ENCODE measurements around the gene AMOTL1.

AMOTL1 gene

DNA sequence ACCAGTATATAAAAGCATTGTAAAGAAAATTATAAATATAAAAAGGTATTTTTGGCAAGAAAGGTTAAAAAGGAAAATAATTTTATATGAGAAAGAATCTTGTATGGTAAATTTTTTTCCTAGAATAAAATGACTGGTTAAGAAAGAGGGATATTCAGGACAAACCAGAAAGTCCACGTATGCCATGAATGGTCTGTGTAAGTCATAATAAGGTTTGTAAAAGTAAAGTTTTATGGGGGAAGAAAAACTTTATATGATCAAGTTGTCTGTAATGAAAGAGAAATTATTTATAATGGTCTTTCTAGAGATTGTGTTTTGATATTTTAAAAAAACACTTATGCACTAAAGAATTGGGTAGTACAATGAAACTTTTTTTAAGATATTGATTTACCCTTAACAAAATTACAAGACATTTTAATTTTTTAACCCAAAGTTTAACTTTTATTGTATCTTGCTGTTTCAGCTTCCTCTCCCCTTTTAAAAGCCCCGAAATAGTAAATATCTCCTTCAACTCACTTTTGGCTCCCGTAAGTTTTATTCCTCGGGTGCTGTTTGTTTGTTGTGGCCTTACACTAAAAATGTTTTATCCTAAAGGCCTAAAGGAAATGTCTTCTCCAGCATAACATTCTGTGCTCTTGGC is 47.7 kb downstream of the AMOTL1 start:
- DNase-seq (ENCODE audit: low read depth in 1 of 2, low spot score in 1 of 2): no peak

DNA sequence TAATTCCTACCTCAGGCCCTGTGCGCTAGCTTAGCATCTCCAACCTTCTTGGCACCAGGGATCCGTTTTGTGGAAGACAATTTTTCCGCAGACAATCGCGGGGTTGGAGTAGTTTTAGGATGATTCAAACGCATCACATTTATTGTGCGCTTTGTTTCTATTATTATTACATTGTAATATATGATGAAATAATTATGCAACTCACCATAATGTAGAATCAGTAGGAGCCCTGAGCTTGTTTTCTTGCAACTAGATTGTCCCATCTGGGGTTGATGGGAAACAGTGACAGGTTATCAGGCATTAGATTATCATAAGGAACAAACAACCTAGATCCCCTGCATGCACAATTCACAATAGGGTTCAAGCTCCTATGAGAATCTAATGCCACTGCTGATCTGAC is 52.3 kb downstream of the AMOTL1 start:
- no peak for DNase-seq (ENCODE audit: low read depth in 1 of 2, low spot score in 1 of 2)

DNA sequence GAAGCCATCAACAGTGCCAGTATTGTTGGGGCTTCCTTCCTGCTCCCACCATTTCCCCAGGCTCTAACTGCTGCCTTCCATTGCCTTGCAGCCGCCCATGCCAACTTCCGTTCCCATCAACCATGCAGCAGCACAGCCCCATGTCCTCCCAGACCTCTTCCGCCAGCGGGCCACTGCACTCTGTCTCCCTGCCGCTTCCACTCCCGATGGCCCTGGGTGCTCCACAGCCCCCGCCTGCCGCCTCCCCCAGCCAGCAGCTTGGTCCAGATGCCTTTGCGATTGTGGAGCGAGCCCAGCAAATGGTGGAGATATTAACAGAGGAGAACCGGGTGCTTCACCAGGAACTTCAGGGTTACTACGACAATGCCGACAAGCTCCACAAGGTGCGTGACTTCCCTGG is 53.3 kb downstream of the AMOTL1 start:
- no peak for DNase-seq (ENCODE audit: low read depth in 1 of 2, low spot score in 1 of 2)

DNA sequence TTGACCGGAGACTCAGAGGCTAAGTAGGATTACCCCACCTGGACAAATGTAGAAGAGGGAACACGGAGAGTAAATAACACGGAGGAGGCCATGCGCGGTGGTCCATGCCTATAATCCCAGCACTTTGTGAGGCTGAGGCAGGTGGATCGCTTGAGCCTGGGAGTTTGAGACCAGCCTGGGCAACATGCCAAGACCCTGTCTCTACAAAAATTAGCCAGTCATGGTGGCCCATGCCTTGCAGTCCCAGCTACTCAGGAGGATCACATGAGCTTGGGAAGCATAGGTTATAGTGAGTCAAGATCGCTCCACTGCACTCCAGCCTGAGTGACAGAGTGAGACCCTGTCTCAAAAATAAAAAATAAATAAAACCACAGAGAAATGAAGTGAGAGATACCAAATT is 53.9 kb downstream of the AMOTL1 start:
- no peak for DNase-seq (ENCODE audit: low read depth in 1 of 2, low spot score in 1 of 2)

DNA sequence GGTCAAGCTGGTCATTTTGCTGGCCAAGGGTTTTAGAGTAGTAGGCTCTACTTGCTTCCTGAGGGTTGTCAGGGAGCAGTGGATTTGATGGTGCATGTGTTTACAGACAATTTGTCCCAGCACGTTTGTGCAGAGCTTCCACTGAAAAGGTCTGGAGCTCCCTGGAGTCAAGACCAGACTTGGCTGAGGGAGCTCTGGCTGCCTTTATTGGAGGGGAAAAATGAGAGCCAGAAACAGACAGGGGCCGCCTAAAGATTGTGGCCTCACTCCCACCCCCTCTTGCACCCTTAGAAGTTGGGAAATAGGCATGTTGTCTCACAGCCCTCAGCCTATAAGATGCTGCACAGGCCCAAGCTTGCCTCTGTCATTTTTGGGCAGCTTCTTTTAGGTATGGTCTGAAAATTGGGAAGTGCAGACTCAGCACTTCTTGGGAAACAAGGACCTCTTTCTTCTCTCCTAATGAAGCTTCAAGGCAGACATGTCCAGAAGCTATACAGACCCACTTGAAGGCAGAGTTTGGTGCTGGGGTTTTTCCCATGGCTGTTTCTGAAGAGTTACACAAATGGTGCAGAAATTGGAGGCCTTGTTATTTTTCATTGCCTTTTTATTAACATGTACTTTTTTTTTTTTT is 55.1 kb downstream of the AMOTL1 start:
- DNase-seq (ENCODE audit: low read depth in 1 of 2, low spot score in 1 of 2): no peak

DNA sequence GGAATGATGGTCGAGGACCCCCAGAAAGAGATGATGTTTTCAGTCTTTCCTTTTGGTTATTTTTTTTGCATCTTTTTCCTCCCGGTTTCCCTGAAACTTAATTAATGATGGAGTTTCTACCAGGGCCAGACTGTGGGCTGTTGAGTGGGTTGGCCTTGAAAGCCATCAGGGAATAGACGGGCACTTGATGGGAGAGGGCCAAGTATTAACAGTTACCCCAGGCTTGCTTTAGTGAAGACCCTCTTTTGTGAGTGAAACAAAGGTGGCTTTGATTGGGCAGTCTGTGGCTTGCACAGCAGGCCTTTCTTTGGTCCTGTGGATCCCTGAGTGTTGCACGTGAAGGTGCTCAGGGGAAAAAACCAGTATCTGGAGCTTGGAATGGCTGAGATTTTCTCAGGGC is 56.9 kb downstream of the AMOTL1 start:
- no peak for DNase-seq (ENCODE audit: low read depth in 1 of 2, low spot score in 1 of 2)

DNA sequence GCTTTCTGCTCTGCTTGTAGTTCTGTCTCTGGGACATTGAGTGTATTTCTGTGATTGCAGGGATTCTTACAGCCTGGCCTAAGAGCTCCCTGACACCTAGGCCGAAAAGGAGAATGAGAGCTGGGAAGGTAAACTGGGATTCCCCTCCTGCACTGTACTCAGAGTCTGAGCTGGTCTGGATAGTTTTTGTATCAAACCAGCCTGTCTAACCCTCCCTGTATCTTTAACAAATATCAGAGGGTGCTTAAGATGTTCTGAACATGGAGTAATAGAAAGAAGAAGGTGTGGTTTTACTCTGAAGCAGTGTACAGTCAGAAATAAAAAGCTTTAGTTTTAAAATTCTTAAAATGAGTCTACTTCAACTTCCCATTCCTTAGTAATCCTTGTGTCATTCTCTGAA is 57.3 kb downstream of the AMOTL1 start:
- no peak for DNase-seq (ENCODE audit: low read depth in 1 of 2, low spot score in 1 of 2)

DNA sequence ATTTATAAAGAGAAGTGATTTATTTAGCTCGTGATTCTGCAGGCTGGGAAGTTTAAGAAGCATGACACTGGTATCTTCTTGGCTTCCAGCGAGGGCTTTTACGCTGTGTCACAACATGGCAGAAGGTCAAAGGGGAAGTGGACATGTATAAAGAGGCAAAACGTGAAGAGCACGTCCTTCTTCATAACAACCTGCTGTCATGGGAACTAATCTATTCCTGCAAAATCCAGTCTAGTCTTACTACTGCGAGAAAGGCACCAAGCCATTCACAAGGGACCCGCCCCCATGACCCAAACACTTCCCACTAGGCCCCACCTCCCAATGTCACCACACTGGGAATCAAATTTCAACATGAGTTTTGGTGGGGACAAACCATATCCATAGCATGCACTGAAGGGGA is 58.3 kb downstream of the AMOTL1 start:
- no peak for DNase-seq (ENCODE audit: low read depth in 1 of 2, low spot score in 1 of 2)

DNA sequence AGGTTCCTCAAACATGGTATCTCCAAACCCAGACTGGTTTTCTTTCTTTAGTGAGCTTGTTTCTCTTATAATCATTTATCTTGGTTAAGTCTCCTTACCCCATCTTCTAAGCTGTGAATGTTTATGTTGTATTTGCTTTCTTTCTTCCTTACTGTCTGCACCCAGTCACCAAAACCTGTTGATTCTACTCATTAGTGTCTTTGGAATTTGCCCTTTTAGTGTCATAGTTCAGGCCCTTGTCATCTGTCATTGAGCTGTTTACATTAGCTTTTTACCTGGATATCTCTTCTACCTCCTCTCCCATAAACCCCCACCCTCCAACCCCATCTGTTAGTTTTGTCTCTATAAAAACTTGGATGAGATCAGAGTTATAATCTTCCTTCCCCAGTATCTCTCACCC is 59.9 kb downstream of the AMOTL1 start:
- no peak for DNase-seq (ENCODE audit: low read depth in 1 of 2, low spot score in 1 of 2)

DNA sequence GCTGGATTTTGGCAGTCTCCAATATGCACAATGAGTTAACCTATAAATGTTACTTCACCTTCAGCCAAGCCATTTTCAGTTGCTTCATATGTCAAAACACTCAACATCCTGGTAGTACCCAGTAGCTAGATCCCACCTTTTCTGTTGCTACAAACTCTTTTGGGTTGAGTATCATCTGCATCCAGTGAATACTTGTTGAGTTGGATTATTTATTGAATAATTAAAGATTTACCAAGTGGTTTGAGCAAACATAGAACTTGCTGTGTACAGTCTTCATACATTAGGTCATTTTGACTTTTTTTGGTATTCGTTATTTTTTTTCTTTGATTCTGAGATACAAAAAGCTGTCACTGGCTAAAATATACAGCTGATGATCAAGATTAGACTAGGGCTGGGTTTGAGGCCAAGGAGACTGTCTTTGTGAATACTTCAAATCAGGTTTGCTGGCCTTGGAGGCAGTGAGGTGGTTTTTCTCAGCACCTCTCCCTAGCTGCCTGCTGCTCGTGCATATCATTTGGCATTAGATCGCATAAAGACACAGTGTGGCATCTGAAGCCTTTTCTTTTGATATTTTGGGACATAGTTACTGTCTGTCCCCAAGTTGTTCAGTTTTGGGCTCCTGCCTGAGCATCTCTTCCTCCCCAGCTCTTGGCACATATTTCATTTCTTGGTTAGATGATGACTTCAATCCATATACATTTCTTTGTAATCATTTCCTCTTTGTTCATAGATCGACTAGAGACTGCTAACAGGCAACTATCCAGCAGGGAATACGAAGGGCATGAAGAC is 62.8 kb downstream of the AMOTL1 start:
- no peak for DNase-seq (ENCODE audit: low read depth in 1 of 2, low spot score in 1 of 2)

DNA sequence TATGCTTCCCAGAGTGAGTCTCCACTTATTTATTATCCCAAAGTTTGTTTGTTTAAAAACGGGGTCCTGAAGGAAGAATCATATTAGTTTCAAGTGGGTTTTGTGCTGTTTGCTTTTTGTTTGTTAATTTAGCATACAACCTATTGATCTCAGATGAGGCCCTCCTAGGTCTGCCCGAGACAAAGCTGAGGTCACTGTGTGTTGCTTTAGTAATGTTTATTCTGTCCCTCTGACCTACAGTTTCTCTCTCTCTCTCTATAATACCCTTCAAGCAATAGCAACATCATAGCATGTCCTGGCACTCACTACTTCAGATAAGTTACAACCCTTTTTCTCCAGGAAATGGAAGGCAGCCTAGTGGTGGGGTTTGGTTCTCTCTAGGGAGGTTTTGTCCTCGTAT is 63.4 kb downstream of the AMOTL1 start:
- DNase-seq (ENCODE audit: low read depth in 1 of 2, low spot score in 1 of 2): no peak

DNA sequence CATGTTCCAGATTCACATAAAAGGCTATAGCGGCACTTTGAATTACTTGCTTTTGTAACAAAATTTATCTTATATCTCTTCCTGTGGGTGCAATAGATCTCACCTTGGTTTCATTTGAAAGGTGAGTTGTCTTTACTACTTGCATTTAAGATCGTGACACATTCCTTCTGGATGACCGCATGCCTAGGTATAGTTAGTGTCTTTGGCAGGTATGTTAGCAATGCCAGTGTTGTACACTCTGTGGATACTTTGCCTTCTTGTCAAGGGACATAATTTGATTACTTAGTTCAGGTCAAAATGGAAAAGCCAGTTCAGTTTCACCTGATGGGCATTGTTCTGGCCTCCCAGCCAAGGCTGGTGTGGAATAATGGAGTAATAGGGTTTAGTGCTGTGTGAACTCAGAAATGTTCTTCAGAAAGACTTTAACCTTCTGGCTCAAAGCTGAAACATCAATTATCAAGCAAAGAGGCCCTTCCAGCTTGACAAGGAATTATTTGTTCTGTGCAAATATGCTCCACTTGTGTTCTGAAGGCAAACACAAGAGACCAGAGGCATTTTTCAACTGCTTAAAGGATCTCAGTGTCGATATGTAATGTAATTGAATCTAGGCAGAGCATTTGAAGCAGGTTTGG is 64.6 kb downstream of the AMOTL1 start:
- no peak for DNase-seq (ENCODE audit: low read depth in 1 of 2, low spot score in 1 of 2)

DNA sequence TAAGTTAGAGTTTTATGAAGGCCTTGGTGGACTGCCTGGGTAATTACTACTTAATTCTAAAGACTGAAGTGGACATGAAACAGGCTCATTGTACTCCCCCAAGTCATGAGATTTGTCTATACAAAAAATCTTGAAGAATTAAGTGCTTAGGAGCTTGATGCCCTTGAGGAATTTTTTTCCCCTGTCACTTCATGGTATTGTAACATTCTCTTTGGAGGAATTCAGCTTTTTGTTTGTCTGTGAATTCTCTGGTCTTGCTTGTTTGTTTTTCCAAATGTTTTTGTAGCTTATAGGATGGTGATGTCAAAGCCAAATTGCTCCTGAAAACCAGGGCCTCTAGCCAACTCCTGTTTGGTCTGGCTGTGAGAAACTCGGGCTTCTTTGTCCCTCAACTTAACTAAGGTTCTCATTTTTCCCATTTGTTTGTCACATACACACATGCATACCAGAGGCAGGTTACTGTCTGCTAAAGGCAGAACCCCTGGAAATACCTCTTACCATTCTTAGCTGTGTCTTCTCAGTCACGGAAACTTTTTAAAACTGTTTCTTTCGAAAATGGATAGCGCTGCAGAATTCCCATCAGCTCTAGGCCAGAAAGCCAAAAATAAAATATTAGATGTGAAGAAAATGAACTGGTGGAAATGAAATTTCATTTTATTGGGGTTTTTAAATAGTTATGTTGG is 66.9 kb downstream of the AMOTL1 start:
- DNase-seq (ENCODE audit: low read depth in 1 of 2, low spot score in 1 of 2): no peak

DNA sequence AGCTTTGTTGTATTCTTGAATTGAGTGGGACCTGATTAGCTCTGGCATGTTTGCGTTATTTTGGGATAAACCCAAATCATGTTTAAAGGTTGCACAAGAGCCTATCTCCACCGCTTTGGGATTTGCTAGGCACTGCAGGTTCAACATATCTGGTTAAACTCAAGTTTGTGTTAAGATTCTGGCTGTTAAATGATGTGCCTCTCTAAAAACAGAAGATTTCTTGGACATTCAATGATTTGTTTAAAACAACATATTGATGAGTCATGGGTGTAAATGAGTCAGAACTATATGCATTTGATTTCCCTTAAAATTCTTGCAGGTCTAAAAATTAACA is 67.4 kb downstream of the AMOTL1 start:
- DNase-seq (ENCODE audit: low read depth in 1 of 2, low spot score in 1 of 2): no peak

DNA sequence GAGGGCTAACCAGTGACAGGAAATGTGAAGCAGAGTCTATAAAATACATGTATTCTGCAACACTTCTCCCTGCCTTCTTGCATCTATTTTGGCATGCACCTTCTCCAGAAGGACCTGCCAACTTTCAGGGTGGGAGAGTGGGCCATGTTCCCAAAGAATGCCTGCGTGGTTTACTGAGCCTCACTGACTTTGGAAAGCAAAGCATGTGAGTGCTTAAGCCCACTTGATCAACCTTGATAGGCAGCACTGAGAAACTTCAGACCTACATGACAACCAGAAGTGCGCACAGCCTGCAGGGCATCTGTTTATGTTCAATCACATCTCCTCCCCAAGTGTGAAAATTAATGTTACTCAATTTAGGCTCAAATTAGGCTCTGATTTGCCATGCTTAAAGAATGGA is 69.2 kb downstream of the AMOTL1 start:
- no peak for DNase-seq (ENCODE audit: low read depth in 1 of 2, low spot score in 1 of 2)

DNA sequence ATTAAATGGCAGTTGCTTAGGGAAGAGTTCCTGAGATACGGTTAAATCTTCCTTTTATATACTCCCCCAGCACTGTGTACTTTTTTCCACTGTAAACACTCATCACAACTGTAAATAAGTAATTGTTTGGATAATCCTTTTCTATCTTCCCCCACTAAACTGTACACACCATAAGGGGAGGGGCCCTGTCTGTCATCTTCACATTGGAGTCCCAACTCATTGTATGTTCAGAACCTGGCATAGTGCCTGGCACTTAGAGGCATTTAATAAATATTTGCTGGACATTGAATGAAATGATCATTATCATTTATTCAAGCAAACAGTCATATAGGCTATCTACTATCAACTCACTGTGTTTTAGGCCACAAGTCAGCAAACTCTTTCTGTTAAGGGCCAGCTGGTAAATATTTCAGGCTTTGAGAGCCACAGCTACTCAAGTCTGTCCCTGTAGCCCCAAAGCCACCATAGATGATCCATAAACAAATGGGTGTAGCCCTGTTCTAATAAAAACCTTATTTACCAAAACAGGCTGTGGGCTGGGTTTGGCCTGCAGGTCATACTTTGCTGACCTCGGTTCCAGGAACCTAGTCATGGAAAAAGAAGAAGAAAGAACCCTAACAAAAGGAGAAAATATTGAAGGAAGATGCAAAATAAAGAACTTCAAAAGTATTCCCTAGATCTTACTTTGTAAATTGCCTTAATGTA is 70.0 kb downstream of the AMOTL1 start:
- no peak for DNase-seq (ENCODE audit: low read depth in 1 of 2, low spot score in 1 of 2)

DNA sequence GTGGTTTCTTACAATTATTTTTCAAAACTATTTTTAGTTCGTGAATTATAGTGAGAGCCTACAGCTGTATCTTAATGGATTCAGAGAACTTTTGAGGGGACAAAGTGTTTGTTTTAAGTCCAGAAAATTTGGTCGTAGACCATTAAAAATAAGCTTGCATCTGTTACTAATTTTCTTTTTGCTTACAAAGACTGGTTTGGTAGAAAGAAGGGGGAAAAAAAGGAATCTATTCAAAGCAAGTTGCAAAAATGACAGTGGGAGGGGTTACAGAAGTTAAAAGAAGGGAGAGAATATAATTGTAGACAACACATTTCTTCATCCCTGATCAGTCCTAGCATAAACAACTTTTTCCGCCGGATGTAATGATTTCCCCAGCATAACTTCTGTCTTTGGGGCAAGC is 72.1 kb downstream of the AMOTL1 start:
- no peak for DNase-seq (ENCODE audit: low read depth in 1 of 2, low spot score in 1 of 2)

DNA sequence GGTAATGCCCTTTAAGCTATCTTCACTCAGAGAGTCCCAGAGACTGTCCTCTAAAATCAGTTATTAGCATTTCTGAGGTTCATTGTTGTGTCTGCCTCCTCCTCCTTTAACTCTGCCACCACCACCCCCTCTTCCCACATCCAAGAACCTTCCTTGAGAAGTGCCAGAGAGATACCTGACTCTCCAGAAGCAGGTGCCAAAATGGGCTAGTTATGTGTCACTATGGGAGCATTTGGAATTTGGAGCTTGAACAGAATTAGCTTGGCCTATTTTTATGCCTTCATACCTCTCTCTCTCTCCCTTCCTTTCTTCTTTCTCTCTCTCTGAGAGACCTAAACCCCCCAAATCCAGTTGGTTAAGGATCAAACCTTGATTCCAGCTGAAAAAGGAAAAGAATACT is 75.9 kb downstream of the AMOTL1 start:
- DNase-seq (ENCODE audit: low read depth in 1 of 2, low spot score in 1 of 2): no peak

DNA sequence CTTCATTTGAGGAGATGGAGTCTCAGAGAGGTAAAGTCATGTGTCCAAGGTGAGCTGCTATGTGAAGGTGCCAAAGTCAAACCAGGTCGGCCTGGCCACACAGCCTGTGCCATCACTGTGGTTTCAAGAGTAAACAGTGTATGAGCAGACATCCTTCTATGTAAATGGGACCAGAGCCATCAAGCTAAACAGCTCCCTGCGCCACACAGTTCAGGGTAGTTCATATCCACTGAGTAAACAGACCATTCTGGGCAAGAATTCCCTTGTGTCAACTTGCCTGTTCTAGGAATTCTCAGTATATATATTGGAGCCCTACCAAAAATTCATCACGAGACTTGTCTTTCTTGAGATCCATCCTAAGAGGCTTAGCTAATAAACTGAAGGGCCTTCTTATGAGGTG is 77.5 kb downstream of the AMOTL1 start:
- DNase-seq (ENCODE audit: low read depth in 1 of 2, low spot score in 1 of 2): no peak

DNA sequence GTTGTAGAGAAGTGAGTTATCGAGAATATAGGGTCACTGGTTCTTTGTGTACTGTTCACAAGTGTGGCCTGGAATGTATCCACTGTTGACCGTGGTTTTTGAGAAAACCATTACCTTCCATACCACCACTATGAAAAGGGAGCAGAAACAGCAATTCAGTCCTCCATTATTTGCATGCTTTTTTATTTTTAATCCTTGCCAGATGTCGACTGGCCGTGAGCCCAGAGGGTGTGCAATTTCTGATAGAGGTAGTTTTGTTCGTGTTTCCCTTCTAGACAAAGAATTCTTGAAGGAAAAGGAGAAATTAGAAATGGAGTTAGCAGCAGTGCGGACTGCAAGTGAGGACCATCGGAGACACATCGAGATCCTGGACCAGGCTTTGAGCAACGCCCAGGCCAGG is 81.7 kb downstream of the AMOTL1 start:
- DNase-seq (ENCODE audit: low read depth in 1 of 2, low spot score in 1 of 2): no peak

Data from stimulated activated CD4-positive, alpha-beta T cell treated with anti-CD3 and anti-CD28 coated beads, Interleukin-15, amount 100 ng/mL, for 1 hour (primary cell).